GM12872 (cell line): ENCODE results near the gene PLD4.
A peak's percentile ranks its signal among the peaks of the same experiment; 100 is the strongest.

Source experiments
- TF ChIP-seq, protein P1 (sequence below): IDR thresholded peaks from 3 replicates; pipeline ENCODE4 v1.5.1; 2011; ENCODE audit warnings: low read depth, mild to moderate bottlenecking, low read length, moderate library complexity; ENCODE audit not compliant: insufficient read depth

The PLD4 gene

DNA sequence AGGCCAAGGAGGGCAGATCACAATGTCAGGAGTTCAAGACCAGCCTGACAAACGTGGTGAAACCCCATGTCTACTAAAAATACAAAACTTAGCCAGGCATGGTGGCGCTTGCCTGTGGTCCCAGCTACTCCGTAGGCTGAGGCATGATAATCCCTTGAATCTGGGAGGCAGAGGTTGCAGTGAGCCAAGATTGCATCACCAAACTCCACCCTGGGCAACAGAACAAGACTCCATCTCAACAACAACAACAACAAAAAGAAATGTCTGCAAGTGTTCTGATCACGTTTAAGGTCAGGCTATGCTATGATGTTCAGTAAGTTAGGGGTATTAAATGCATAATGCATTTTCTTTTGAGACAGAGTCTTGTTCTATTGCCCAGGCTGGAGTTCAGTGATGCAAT is 6.7 kb upstream of the PLD4 start:
- TF ChIP-seq, protein P1, sequence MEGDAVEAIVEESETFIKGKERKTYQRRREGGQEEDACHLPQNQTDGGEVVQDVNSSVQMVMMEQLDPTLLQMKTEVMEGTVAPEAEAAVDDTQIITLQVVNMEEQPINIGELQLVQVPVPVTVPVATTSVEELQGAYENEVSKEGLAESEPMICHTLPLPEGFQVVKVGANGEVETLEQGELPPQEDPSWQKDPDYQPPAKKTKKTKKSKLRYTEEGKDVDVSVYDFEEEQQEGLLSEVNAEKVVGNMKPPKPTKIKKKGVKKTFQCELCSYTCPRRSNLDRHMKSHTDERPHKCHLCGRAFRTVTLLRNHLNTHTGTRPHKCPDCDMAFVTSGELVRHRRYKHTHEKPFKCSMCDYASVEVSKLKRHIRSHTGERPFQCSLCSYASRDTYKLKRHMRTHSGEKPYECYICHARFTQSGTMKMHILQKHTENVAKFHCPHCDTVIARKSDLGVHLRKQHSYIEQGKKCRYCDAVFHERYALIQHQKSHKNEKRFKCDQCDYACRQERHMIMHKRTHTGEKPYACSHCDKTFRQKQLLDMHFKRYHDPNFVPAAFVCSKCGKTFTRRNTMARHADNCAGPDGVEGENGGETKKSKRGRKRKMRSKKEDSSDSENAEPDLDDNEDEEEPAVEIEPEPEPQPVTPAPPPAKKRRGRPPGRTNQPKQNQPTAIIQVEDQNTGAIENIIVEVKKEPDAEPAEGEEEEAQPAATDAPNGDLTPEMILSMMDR: no peak

DNA sequence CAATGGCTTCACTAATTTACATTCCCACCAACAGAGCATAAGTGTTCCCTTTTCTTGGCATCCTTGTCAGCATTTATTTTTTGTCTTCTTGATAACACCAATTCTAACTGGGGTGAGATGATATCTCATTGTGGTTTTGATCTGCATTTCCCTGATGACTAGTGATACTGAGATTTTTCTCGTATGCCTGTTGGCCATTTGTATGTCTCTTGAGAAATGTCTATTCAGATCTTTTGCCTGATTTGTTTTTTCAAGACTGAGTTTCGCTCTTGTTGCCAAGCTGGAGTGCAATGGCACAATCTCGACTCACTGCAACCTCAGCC is 4.7 kb upstream of the PLD4 start:
- TF ChIP-seq, protein P1: no peak

DNA sequence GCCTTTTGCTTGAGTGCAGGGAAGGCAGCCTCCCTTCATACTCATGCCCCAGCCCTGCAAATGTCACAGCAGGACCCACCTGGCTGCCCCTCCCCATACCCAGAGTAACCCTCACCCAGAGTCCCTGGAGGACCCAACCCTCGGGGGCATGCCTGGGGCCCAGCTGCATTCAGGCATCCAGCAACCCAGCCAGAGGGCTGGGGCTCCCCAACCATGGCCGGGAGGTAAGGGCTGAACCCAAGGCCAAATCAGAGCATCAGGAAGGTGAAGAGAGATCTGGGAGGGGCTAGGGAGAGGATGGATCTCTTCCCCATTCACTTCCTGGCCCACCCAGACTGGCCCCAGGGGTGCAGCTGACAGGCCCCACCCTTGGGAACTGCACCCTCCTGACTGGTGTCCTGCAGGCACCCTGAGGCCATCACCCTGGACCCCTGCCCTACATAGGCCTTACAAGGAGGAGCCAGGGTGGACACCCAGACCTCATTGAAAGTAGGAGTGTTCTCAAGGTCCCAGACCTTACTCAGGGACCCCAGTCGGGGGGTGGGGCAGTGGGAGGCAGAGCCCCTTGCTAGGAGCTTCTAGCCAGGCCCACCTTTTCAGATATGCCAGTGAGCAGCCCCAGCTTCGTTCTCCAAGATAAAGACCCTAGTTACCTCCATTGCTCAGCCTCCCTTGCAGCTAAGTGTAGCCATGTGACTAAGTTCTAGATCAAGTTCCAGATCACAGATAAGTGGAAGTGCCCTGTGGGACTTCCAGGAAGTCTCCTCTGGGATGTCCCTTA is 849 bp upstream of the PLD4 start:
- TF ChIP-seq, protein P1: no peak

DNA sequence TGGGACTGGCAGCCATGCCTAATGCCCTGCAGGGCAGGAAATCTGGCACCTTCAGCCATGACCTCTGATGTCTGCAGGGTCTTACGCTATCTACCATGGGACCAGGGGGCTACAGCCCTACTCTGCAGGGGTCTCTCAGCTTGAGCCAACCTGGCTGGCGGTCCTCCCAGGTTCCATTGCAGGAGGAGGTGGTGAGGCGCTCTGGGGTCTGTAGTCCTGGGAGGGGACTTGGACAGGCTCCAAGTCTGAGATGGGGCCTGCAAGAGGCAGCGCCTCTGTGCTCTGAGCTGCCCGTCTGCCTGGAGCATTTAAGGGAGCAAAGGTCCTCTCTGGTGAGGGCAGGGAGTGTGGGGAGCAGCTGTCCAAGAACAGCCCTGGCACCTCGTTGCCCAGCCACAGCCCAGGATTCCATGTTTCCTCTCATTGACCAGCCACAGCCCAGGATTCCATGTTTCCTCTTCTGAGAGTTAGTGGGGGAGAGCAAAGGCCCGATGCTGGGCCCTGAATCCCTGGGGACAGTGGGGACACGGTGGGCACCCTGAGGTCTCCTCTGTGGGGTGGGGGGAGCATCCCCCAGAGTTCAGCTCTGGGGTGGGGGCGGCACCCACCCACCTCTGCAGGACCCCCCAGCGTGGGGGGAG is 655 bp downstream of the PLD4 start:
- TF ChIP-seq, protein P1: no peak

DNA sequence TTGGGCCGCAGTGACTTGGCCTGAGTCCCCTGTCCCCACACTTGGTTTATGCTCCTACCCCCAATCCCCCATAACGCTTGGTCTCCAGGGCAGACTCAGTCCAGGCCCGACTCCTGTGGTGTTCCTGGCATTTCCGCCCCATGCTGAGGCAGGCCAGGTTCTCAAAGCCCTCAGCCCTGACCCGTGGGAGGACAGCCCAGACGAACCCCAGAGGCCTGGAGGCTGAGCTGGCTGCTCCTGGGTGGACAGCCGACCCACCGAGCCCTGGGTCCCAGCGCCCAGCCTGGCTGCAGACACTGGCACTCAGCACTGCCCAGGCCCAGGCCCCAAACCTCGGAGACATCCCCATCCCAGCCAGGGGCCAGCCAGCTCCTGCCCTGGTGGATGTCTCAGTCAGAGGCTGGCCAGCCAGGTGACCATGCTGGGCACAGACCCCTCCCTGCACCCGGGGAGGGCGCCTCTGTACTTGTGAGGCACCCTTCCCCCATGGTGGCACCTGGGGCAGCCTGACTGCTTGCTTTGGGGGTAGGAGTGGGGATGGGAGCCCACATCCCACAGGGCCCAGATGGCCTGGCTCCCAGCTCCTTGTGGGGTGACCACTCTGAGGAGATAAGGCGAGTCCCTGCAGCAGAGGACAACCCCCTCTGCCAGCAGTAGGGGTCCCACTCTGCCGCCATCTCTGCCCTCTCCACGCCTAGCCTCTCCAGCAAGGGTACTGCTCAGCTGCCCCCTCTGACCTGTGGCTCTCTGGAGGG is 1.4 kb downstream of the PLD4 start:
- TF ChIP-seq, protein P1: no peak

DNA sequence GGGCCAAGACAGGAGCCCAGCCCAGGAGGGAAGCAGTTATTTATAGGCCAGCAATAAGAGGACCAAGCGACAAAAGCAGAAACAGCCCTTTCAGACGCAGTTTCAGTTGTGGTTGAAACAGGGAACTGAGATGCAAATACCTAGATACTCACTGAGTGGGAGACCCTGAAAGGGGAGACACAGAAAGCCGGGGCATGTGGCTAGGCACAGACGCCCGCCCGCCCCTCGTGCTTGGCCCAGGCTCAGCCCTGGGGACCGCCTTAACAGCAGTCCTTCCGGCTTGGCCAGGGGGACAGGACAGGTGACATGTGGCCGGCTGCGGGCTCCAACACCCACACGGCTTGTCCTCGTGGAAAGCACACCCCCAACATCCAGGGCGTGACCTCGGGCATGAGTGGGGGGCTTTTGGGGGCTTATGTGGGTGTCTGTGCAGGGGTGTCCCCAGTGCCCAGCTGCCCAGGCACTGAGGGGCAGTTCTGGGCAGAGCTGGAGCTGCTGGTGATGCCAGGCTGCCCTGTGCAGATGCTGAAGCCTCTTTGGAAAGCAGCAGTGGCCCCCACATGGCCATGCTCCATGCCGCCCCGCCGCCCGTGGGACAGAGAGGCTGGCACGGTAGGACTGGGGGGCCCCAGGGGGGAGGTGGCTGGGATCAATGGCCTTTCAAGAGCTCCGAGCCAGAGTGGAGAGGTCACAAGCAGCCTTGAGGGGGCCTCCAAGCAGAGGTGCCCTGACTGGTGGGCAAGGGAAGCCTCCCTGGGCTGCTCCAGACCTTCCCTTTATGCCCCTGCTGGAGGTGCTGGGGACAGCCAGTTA is 2.1 kb downstream of the PLD4 start:
- TF ChIP-seq, protein P1: peak; percentile 29; the same call in 1 of the 3 replicates

DNA sequence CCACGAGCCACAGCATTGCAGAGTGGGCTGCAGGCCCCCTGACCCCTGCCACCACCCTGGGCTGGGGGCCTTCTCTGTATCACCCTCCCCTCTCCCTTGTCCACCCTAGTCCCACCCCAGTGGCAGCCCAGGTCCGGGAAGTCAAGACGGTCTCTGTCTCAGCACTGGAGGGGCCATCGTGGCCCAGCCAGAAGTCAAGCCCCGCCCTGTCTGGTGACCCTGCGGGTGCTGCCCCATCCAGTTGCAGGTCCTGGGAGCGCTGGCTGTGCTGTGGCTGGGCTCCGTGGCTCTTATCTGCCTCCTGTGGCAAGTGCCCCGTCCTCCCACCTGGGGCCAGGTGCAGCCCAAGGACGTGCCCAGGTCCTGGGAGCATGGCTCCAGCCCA is 2.7 kb downstream of the PLD4 start:
- TF ChIP-seq, protein P1: no peak
